NT2/D1 (cell line): ENCODE data around the gene C16orf74.

Source experiments
- YY1 ChIP-seq: IDR thresholded peaks from 2 replicates; pipeline ENCODE4 v1.6.1; 2011; ENCODE audit not compliant: insufficient read length, insufficient read depth
- ZNF274 ChIP-seq: IDR thresholded peaks from 2 replicates; pipeline ENCODE4 v1.6.1; 2011; ENCODE audit warnings: mild to moderate bottlenecking, low read depth, low read length

DNA sequence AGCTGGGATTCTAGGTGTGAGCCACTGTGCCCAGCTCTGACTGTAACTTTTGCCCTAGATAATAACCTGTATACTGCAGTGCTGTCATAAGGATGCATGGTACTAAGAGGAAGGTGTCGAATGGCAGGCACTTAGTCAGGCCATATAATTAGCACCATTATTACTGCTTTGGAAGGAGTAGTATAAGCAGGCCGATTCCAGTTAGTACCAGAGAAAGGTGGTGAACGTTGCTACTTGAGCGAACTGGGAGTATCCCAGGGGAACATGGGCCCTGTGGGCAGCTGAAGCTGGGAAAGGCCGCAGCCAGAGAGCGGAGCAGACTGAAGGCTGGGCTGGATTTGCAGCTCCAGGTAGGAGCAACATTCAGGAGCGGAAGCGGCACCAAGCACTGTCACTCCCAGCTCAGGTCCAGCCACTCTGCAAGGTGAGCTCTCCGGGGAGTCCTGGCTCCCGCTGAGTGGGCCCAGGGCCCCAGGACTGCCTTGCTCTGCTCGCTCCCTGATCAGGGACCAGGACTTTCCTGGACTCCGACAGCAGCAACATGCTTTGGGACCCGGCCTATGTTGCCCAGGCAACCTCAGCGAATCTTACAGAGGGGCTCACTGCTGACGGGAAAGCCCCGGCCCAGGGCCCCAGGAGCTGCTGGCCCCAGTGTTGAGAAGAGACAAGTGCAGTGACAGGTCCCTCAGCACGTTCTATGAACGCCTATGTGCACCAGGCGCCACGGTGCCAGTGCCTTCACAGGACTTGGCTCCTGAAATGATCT, 28.6 kb downstream of the C16orf74 start:
- no peak for TF ChIP-seq YY1
- TF ChIP-seq ZNF274, result no peak
